Panc1 (cell line): ENCODE measurements around the gene ISY1. TPM values are rescaled to one million over a fixed set of nuclear protein-coding genes. Genes with fewer than 3 reads are reported as not detected.

ENCODE experiments used
- ATAC-seq: fragments of 200-7000 bp; cut with Tn5 transposase; 2 replicates; pipeline ENCODE4 v1.9.1; 2020; ENCODE audit warnings: mild to moderate bottlenecking, moderate library complexity
- BruUV-seq: library from RNA; stranded (reverse); fragments of 400-500 nt; replicated peaks from 2 replicates; lab custom pipeline; 2021; lab: Mats Ljungman, UMichigan
- CTCF ChIA-PET: fragments of 300-600 bp; sonication (Branson Sonifier 250); formaldehyde crosslinking; loops from one replicate; lab custom pipeline; 2022; ENCODE audit warnings: antibody characterized with exemption; lab: Charles Lee
- POLR2A ChIA-PET: fragments of 300-600 bp; sonication (Branson Sonifier 250); formaldehyde crosslinking; loops from one replicate; lab custom pipeline; 2022; ENCODE audit warnings: antibody characterized with exemption; lab: Charles Lee
- DNase-seq: peaks from one replicate; pipeline ENCODE4 v3.0.0-alpha.2; 2010; ENCODE audit warnings: low read depth, low spot score
- H3K27ac ChIP-seq: 2 replicates; pipeline ENCODE4 v1.5.1; 2011; ENCODE audit warnings: mild to moderate bottlenecking, low read length, inconsistent platforms
- H3K27me3 ChIP-seq: fragments of 200-500 bp; sonication (Bioruptor generic); 2 replicates; pipeline ENCODE4 v1.6.0; 2014; ENCODE audit warnings: low read length, inconsistent platforms; ENCODE audit not compliant: control insufficient read depth, insufficient read depth
- H3K36me3 ChIP-seq: fragments of 200-500 bp; sonication (Bioruptor generic); 2 replicates; pipeline ENCODE4 v1.5.1; 2014; ENCODE audit warnings: inconsistent platforms, mild to moderate bottlenecking, low read length, moderate library complexity; ENCODE audit not compliant: control insufficient read depth, insufficient read depth
- H3K4me1 ChIP-seq: 2 replicates; pipeline ENCODE4 v1.5.1; 2011; ENCODE audit warnings: inconsistent platforms, mild to moderate bottlenecking, low read length, moderate library complexity; ENCODE audit not compliant: control insufficient read depth, insufficient read depth
- H3K4me3 ChIP-seq, 2 experiments: 2 replicates each; pipeline ENCODE4 v1.5.1; 2011 to 2012; ENCODE audit warnings: low read depth in 2 of 2, low read length in 2 of 2, mild to moderate bottlenecking in 2 of 2, inconsistent platforms in 1 of 2, moderate library complexity in 1 of 2
- H3K9me3 ChIP-seq: fragments of 200-500 bp; sonication (Bioruptor generic); 2 replicates; pipeline ENCODE4 v1.5.1; 2014; ENCODE audit warnings: low read depth, mild to moderate bottlenecking, inconsistent platforms, low read length, moderate library complexity; ENCODE audit not compliant: control insufficient read depth, insufficient read depth
- POLR2AphosphoS5 ChIP-seq: IDR thresholded peaks from 2 replicates; pipeline ENCODE4 v1.6.1; 2012; ENCODE audit warnings: mild to moderate bottlenecking, low read depth, low read length, moderate library complexity
- SIN3A ChIP-seq: IDR thresholded peaks from 2 replicates; pipeline ENCODE4 v1.6.1; 2012; ENCODE audit warnings: low read depth, mild to moderate bottlenecking, low read length, moderate library complexity, borderline replicate concordance; ENCODE audit not compliant: insufficient read depth
- TCF7L2 ChIP-seq: IDR thresholded peaks from 2 replicates; pipeline ENCODE4 v1.6.1; 2011; ENCODE audit warnings: mild to moderate bottlenecking, low read depth, low read length, inconsistent platforms
- in situ Hi-C: cut with HindIII; loops from 2 replicates; pipeline ENCODE4 v1.10.0; 2016; ENCODE audit warnings: low sequenced_read_pairs, low pct_unique_long_range_greater_than_20kb
- intact Hi-C: fragments of 100-400 bp; cut with micrococcal nuclease; formaldehyde crosslinking; loops from one replicate; pipeline ENCODE4 v1.10.0; 2022; ENCODE audit not compliant: unreplicated experiment
- total RNA-seq: library from RNA; stranded (reverse); gene quantifications from one replicate; pipeline ENCODE4 v1.2.1, GENCODE V29; 2021; ENCODE audit not compliant: unreplicated experiment
- TF ChIP-seq, protein P1 (sequence below): fragments of 450-650 bp; IDR thresholded peaks from 2 replicates; pipeline ENCODE4 v1.5.1; 2017; ENCODE audit warnings: mild to moderate bottlenecking
- TF ChIP-seq, protein P2 (sequence below), 2 experiments: IDR thresholded peaks; 2 replicates each; pipeline ENCODE4 v1.6.1; 2011 to 2012; ENCODE audit warnings: low read depth in 2 of 2, control low read depth in 1 of 2, low read length in 1 of 2, mild to moderate bottlenecking in 1 of 2, moderate library complexity in 1 of 2; ENCODE audit not compliant: insufficient read depth in 1 of 2

The ISY1 gene
- total RNA-seq, 1 experiment from 2014 or later = 45.7 TPM

DNA sequence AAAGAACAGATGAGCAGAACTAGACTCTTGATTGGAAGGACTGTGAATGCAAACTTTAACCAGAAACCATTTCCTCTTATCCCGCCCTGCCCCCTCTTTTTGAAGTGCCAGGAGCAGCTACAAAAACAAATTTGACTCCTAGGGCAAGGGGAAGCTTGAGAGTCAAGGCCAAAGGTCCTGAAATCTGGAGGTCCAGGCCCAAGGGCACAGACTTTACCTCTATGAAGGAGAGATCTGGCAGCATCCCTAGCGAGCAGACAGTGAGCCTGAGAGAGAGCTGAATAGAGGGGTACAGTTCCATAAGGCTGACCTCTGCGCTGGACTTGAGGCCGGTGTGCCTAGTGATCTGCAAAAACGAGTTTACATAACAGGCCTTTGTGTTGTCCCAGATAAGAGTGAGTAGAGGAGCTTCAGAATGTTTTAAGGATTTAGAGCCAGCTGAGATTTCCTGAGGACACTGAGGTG lies 44.3 kb downstream of the ISY1 start:
- no peaks in the 10 kb centered on the region for H3K9me3 ChIP-seq
- H3K4me3 ChIP-seq = no peak overlapping the region
- TF ChIP-seq, protein P1, sequence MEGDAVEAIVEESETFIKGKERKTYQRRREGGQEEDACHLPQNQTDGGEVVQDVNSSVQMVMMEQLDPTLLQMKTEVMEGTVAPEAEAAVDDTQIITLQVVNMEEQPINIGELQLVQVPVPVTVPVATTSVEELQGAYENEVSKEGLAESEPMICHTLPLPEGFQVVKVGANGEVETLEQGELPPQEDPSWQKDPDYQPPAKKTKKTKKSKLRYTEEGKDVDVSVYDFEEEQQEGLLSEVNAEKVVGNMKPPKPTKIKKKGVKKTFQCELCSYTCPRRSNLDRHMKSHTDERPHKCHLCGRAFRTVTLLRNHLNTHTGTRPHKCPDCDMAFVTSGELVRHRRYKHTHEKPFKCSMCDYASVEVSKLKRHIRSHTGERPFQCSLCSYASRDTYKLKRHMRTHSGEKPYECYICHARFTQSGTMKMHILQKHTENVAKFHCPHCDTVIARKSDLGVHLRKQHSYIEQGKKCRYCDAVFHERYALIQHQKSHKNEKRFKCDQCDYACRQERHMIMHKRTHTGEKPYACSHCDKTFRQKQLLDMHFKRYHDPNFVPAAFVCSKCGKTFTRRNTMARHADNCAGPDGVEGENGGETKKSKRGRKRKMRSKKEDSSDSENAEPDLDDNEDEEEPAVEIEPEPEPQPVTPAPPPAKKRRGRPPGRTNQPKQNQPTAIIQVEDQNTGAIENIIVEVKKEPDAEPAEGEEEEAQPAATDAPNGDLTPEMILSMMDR = no peak
- TF ChIP-seq, protein P2, sequence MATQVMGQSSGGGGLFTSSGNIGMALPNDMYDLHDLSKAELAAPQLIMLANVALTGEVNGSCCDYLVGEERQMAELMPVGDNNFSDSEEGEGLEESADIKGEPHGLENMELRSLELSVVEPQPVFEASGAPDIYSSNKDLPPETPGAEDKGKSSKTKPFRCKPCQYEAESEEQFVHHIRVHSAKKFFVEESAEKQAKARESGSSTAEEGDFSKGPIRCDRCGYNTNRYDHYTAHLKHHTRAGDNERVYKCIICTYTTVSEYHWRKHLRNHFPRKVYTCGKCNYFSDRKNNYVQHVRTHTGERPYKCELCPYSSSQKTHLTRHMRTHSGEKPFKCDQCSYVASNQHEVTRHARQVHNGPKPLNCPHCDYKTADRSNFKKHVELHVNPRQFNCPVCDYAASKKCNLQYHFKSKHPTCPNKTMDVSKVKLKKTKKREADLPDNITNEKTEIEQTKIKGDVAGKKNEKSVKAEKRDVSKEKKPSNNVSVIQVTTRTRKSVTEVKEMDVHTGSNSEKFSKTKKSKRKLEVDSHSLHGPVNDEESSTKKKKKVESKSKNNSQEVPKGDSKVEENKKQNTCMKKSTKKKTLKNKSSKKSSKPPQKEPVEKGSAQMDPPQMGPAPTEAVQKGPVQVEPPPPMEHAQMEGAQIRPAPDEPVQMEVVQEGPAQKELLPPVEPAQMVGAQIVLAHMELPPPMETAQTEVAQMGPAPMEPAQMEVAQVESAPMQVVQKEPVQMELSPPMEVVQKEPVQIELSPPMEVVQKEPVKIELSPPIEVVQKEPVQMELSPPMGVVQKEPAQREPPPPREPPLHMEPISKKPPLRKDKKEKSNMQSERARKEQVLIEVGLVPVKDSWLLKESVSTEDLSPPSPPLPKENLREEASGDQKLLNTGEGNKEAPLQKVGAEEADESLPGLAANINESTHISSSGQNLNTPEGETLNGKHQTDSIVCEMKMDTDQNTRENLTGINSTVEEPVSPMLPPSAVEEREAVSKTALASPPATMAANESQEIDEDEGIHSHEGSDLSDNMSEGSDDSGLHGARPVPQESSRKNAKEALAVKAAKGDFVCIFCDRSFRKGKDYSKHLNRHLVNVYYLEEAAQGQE (IDR thresholded peaks at IDR 0.05; ENCODE audit: insufficient read depth in 1 of 2, low read depth in 2 of 2, low read length in 1 of 2) = no peak
- no peak for TF ChIP-seq TCF7L2
- TF ChIP-seq SIN3A = no peak
- no peak for TF ChIP-seq POLR2AphosphoS5
- BruUV-seq = no TSS peak
- intact Hi-C loops = no loop called here
- no peaks in the 10 kb centered on the region; the same call in 1 of the 2 replicates for H3K36me3 ChIP-seq
- POLR2A ChIA-PET = interaction anchor here (0.7 kb wide), 1 partner anchor 123 kb away, joined by 3 read pairs; no protein-coding TSS in a partner anchor
- DNase-seq = no peak
- CTCF ChIA-PET = interaction anchor here (0.8 kb wide), 1 partner anchor 90 kb away, joined by 12 read pairs; no protein-coding TSS in a partner anchor
- ATAC-seq = no peak
- peaks cover 39% of the 10 kb centered on the region for H3K4me1 ChIP-seq
- in situ Hi-C loops = no loop called here
- peak overlapping the region; percentile 14; the same call in 1 of the 2 replicates for H3K27ac ChIP-seq
- H3K27me3 ChIP-seq = no peaks in the 10 kb centered on the region

DNA sequence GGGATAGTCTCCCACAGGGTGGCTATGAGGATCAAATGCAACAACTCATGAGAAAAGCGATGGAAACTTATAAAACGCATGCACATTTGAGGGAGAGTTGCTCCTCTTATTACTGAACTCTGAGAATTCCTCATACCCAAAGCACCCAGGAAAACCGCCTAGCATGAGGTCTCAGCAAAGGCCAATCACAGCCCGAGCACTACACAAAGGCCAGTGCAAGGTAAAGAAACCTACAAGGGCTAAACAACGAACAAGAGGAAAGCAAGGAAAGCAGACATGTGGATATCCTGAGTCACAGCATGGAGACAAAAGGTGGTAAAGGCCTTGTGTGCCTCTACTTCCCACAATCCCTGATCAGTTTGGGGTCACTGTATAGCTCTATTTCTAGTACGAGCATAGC lies 46.4 kb downstream of the ISY1 start:
- POLR2A ChIA-PET = no interaction called here
- Histone ChIP-seq H3K27ac (peak overlapping the region; percentile 25; the same call in 1 of the 2 replicates), H3K27me3 (no peaks in the 10 kb centered on the region), H3K9me3 (no peaks in the 10 kb centered on the region), H3K4me1 (peaks cover 31% of the 10 kb centered on the region), H3K4me3 (no peak overlapping the region), H3K36me3 (no peaks in the 10 kb centered on the region)
- no peak for DNase-seq
- BruUV-seq = no TSS peak
- ATAC-seq = no peak
- in situ Hi-C loops = no loop called here
- intact Hi-C loops = no loop called here
- CTCF ChIA-PET = interaction anchor here (0.9 kb wide), 1 partner anchor 123 kb away, joined by 6 read pairs; no protein-coding TSS in a partner anchor
- TF ChIP-seq, protein P1 = no peak
- TF ChIP-seq SIN3A (no peak), TCF7L2 (no peak), POLR2AphosphoS5 (no peak)
- TF ChIP-seq, protein P2 (IDR thresholded peaks at IDR 0.05; ENCODE audit: insufficient read depth in 1 of 2, low read depth in 2 of 2, low read length in 1 of 2) = no peak
